IPS-11a (cell line): ENCODE results near the gene SDF2.

ENCODE experiments used
- H3K4me3 ChIP-seq: one replicate; pipeline ENCODE4 v1.5.1; 2013; ENCODE audit warnings: low read depth, low read length, control low read depth

The SDF2 gene

DNA sequence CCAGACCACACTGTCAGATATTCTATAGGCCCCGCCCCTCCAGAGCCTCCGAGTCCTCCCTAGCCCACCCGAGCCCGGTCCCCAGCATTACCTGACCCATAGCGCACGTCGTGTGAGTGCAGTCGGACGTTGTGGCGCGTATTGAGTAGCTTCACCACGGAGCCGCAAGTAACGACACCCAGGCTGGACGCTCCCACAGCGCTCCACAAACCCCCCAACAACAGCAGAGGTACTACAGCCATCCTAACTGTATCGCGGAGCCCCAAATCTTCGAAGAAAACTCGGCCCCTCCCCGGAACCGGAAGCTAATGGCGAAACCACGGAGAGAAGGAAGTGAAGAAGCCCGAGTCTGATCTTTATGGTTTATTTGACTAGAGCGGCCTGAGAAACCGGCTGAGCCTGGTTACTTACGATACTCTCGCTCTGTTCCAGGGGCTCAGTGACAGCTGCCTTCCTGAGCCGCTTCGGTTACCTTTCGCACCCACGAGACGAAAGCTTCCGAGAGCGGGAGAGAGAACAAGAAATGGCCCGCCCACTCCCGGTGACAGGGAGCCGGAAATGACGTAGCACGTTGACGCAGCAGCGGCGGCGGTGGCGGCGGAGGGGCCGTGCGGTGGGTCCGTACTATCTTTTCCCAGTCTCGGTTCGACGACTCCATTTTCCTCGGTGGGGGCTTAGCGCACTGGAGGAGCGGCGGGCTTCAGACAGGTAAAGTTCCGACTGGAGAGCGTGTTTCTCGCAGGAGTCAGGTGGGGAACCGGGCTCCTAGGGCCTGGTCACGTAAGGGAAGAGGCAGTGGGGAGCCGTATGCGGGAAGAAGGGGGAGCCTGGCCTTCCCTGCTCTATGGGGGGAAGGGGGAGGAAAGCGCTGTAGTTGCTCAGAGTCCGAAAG is at the start of gene SDF2, which contains the start of gene SUPT6H:
Gene SDF2, minus strand, starts transcription at position 272 of the 892 bp plus-strand sequence. Its CDS starts 30 bp downstream, at position 242.
Gene SUPT6H, plus strand, starts transcription at position 571 of the 892 bp plus-strand sequence. CDS start 11,197 bp downstream, outside the sequence.
- peak within 1 kb of the TSS; percentile 97 for H3K4me3 ChIP-seq

GRCh38 chr17:28710861-28711722 is 49.4 kb upstream of the SDF2 start:
- peak overlapping the region; percentile 71 for H3K4me3 ChIP-seq

- no peak overlapping the region for H3K4me3 ChIP-seq
These were observed 45.6 kb upstream of the SDF2 start for GRCh38 chr17:28707339-28707720.

- no peak overlapping the region for H3K4me3 ChIP-seq
These were observed 45.0 kb upstream of the SDF2 start for GRCh38 chr17:28706471-28707338.

DNA sequence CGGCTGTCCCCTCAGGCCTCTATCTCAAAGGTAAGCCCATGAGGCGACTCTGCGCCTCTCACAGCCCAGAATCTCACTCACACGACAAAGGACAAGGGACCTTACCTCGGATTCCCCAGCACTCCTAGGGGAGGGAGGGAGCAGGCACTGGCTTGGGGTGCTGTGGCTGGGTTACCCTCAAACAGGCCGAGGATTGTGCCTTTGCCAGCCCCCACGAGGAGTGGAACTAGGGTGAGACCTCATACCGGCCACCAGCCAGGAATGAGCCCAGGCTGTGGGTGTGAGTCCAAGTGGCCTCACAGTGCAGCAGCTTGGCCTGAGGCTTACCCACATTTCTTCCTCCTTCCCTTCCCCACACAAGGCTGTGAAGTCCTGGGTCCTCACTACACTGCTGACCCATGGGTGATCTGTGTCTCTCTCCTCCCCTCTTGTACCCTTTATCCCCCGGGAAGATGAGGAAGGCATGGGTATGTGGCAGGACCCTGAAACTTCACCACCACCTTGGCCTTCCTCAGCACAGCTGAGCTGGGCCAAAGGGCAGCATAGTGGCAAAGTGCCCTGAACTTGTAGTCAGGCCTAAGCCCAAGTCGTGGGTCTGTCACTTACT is 44.1 kb upstream of the SDF2 start:
- no peak overlapping the region for H3K4me3 ChIP-seq

- H3K4me3 ChIP-seq = no peak overlapping the region
These were observed 43.5 kb upstream of the SDF2 start for GRCh38 chr17:28705074-28705659.

GRCh38 chr17:28704219-28704858 is 42.6 kb upstream of the SDF2 start:
- no peak overlapping the region for H3K4me3 ChIP-seq

- no peak overlapping the region for H3K4me3 ChIP-seq
These were observed 42.0 kb upstream of the SDF2 start for GRCh38 chr17:28703552-28704218.

- no peak overlapping the region for H3K4me3 ChIP-seq
These were observed 41.0 kb upstream of the SDF2 start for GRCh38 chr17:28702752-28703150.

GRCh38 chr17:28702026-28702751 is 40.5 kb upstream of the SDF2 start:
- H3K4me3 ChIP-seq = no peak overlapping the region

GRCh38 chr17:28700830-28701492 is 39.3 kb upstream of the SDF2 start:
- no peak overlapping the region for H3K4me3 ChIP-seq

GRCh38 chr17:28700278-28700677 is 38.6 kb upstream of the SDF2 start:
- H3K4me3 ChIP-seq = no peak overlapping the region

GRCh38 chr17:28698253-28698941 is 36.7 kb upstream of the SDF2 start:
- no peak overlapping the region for H3K4me3 ChIP-seq

DNA sequence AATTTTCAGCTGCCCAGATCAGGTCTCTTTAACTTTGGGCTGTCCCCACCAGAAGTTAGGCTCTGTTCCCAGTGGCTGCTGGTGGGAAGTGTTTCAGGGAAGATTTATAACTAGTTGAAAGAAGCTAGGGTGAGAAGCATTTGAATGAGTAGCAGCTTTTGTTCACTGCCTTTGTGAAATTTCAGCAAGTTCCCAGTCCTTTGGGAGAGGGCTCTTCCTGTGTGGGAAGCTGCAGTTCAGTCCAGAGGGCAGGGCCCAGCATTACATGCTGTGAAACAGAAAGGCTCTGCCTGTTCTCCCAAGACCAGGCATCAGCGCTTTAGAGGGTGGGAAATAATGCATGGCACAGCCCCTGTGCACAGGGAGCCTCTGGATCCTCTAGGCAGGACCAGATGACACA is 32.2 kb upstream of the SDF2 start:
- no peak overlapping the region for H3K4me3 ChIP-seq

GRCh38 chr17:28689011-28689410 is 27.3 kb upstream of the SDF2 start:
- H3K4me3 ChIP-seq = no peak overlapping the region

- no peak overlapping the region for H3K4me3 ChIP-seq
These were observed 26.8 kb upstream of the SDF2 start for GRCh38 chr17:28688481-28688880.

DNA sequence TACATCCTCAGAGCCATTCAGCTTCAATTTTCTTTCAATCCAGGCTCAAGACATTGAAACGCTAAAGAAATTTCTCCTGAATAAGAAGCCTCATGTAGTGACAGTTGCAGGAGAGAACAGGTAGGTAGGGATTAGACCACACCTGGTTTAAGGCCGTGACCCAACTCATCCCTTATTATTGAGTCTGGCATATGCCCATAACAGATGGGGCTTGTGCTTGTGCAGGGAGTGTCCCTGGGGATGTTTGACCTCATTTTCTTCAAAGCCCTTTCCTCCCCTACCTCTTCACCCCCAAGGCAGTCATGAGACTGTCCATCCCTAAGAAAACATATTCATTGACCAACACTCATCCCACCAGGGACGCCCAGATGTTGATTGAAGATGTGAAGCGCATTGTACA is 24.6 kb upstream of the SDF2 start:
- H3K4me3 ChIP-seq = no peak overlapping the region
